Stomach (tissue), 9 donors: ENCODE results near the gene SDCCAG8. TPM values are rescaled to one million over a fixed set of nuclear protein-coding genes. Genes with fewer than 3 reads are reported as not detected.
A peak's percentile ranks its signal among the peaks of the same experiment; 100 is the strongest.

Source experiments
- DNase-seq, 2 donors: peaks; one replicate each; pipeline versions ENCODE4 v3.0.0 to v3.0.0-alpha.2; 2013 to 2019
- H3K27ac ChIP-seq, 5 donors: fragments of 200-600 bp in 4 of 5; sonication (generic) in 4 of 5; one replicate each; pipeline ENCODE4 v1.5.1; 2013 to 2019; ENCODE audit warnings: mild to moderate bottlenecking in 1 of 5, moderate library complexity in 1 of 5
- H3K27me3 ChIP-seq, 3 donors: fragments of 200-600 bp; sonication (generic); one replicate each; pipeline ENCODE4 v1.5.1; 2017 to 2019; ENCODE audit warnings: mixed run types in 1 of 3
- H3K36me3 ChIP-seq, 4 donors: fragments of 200-600 bp; sonication (generic); 1 replicate in 3 of 4; 2 replicates in 1 of 4; pipeline ENCODE4 v1.5.1; 2016 to 2019
- H3K4me1 ChIP-seq, 4 donors: fragments of 200-600 bp; sonication (generic); one replicate each; pipeline ENCODE4 v1.5.1; 2016 to 2019
- H3K4me3 ChIP-seq, 4 donors: fragments of 200-600 bp; sonication (generic) in 3 of 4; one replicate each; pipeline ENCODE4 v1.5.1; 2016 to 2019; ENCODE audit warnings: mild to moderate bottlenecking in 1 of 4
- H3K9me3 ChIP-seq, 4 donors: fragments of 200-600 bp; sonication (generic); one replicate each; pipeline ENCODE4 v1.5.1; 2016 to 2019
- EP300 ChIP-seq: sonication (generic); formaldehyde crosslinking; IDR thresholded peaks from one replicate; pipeline ENCODE4 v1.6.1; 2017; ENCODE audit warnings: antibody characterized with exemption
- POLR2A ChIP-seq, 4 donors: fragments of 450-650 bp; IDR thresholded peaks; one replicate each; pipeline ENCODE4 v1.6.1; 2016; ENCODE audit warnings: antibody characterized with exemption in 4 of 4, control low read depth in 2 of 4, mild to moderate bottlenecking in 1 of 4, moderate library complexity in 1 of 4
- POLR2AphosphoS5 ChIP-seq, 3 donors: sonication (generic); formaldehyde crosslinking; IDR thresholded peaks; one replicate each; pipeline ENCODE4 v1.6.1; 2016; ENCODE audit warnings: antibody characterized with exemption in 3 of 3
- WGBS, 5 donors: extraction: QIAGEN DNeasy Blood & Tissue Kit in 3 of 5; methylation state at CpG; one replicate each; pipeline versions ENCODE4 v1.1.5 to v1.1.7; 2013 to 2018; 5-methylcytosine and 5-hydroxymethylcytosine counted together
- intact Hi-C: fragments of 100-400 bp; cut with DNase I; formaldehyde crosslinking; loops from one replicate; pipeline ENCODE4 v1.15.1; 2023; ENCODE audit warnings: low total_unique reads
- polyA plus RNA-seq, 3 donors: library from polyadenylated mRNA; stranded (reverse); fragments of 200-250 nt; gene quantifications; one replicate each; pipeline ENCODE4 v1.2.3, GENCODE V29; 2013
- total RNA-seq, 5 donors: library from RNA; depleted of rRNA; stranded (reverse); fragments of >200 nt; gene quantifications; one replicate each; pipeline versions ENCODE4 v1.1.0 to v1.2.3, GENCODE V29; 2014 to 2016
- TF ChIP-seq, protein P1 (sequence below), 7 experiments: fragments of 450-650 bp in 4 of 7; fragments of 200-600 bp in 3 of 7; sonication (generic) in 3 of 7; IDR thresholded peaks; one replicate each; pipeline ENCODE4 v1.5.1; 2016 to 2019; ENCODE audit warnings: antibody characterized with exemption in 7 of 7, control low read depth in 2 of 7, mild to moderate bottlenecking in 1 of 7
- donor health status: healthy with polysubstance abuse.
- donor health status: Bipolar disorder and iron deficiency.
- donor health status: healthy.

SDCCAG8 gene
- total and polyA plus RNA-seq, 8 donors: 16.3 to 184 (median 24.5) TPM

DNA sequence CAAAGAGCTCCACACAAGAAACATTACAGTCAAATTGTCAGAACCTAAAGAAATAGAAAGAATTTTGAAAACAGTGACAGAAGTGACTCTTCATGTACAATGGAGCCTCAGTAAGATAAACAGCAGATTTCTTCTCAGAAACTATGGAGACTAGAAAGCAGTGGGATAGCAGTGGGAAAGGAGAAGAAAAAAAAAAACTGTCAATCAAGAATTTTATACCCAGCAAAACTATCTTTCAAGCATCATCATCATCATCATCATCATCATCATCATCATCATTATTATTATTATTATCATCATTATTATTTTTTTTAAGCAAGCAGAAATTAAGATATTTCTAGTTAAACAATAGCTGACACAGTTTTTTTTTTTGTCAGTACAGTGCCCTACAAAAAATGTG is 24.9 kb upstream of the SDCCAG8 start:
- Histone ChIP-seq H3K4me1 (peaks cover 0 to 17% (median 6%) of the 10 kb centered on the region in 4 donors), H3K27me3 (no peaks in the 10 kb centered on the region), H3K27ac (no peak overlapping the region), H3K9me3 (peaks cover 0 to 31% (median 20%) of the 10 kb centered on the region in 4 donors), H3K36me3 (peaks cover 0 to 9% (median 4%) of the 10 kb centered on the region in 4 donors), H3K4me3 (no peak overlapping the region)
- no peak for TF ChIP-seq EP300
- no peak for TF ChIP-seq POLR2A (IDR thresholded peaks at IDR 0.05)
- TF ChIP-seq, protein P1, sequence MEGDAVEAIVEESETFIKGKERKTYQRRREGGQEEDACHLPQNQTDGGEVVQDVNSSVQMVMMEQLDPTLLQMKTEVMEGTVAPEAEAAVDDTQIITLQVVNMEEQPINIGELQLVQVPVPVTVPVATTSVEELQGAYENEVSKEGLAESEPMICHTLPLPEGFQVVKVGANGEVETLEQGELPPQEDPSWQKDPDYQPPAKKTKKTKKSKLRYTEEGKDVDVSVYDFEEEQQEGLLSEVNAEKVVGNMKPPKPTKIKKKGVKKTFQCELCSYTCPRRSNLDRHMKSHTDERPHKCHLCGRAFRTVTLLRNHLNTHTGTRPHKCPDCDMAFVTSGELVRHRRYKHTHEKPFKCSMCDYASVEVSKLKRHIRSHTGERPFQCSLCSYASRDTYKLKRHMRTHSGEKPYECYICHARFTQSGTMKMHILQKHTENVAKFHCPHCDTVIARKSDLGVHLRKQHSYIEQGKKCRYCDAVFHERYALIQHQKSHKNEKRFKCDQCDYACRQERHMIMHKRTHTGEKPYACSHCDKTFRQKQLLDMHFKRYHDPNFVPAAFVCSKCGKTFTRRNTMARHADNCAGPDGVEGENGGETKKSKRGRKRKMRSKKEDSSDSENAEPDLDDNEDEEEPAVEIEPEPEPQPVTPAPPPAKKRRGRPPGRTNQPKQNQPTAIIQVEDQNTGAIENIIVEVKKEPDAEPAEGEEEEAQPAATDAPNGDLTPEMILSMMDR (IDR thresholded peaks at IDR 0.05): no peak
- TF ChIP-seq POLR2AphosphoS5 (IDR thresholded peaks at IDR 0.05): no peak
- intact Hi-C loops: no loop called here
- peak in 1 of 2 donors; percentile 9 for DNase-seq

DNA sequence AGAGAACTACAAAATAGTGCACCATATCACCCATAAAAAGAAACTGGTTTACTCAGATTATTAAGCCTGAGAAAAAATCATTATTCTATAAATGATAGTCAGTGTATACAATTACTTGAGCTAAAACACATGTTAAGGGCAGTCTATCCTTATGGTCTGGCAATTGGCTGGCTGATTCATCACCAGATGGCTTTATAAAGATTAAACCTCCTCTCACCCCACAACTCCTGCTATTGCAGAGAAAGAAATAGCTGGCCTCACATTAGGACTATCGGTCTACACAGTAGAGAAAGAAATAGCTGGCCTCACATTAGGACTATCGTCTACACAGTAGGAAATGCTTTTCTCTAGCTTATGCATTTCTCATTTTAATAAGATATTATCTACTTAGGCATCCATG is 21.9 kb upstream of the SDCCAG8 start:
- Histone ChIP-seq H3K9me3 (peaks cover 0 to 31% (median 20%) of the 10 kb centered on the region in 4 donors), H3K4me1 (peaks cover 0 to 20% (median 9%) of the 10 kb centered on the region in 4 donors), H3K27me3 (no peaks in the 10 kb centered on the region), H3K27ac (no peak overlapping the region), H3K36me3 (peaks cover 0 to 13% (median 7%) of the 10 kb centered on the region in 4 donors), H3K4me3 (no peak overlapping the region)
- WGBS, 5 donors: 75 to 93% (median 91%) methylated on average over 2 of the region's 2 CpGs
- no peak for TF ChIP-seq POLR2AphosphoS5 (IDR thresholded peaks at IDR 0.05)
- no peak for TF ChIP-seq EP300
- no peak for TF ChIP-seq POLR2A (IDR thresholded peaks at IDR 0.05)
- TF ChIP-seq, protein P1 (IDR thresholded peaks at IDR 0.05): no peak
- DNase-seq: peak in 1 of 2 donors; percentile 20
- intact Hi-C loops: no loop called here

DNA sequence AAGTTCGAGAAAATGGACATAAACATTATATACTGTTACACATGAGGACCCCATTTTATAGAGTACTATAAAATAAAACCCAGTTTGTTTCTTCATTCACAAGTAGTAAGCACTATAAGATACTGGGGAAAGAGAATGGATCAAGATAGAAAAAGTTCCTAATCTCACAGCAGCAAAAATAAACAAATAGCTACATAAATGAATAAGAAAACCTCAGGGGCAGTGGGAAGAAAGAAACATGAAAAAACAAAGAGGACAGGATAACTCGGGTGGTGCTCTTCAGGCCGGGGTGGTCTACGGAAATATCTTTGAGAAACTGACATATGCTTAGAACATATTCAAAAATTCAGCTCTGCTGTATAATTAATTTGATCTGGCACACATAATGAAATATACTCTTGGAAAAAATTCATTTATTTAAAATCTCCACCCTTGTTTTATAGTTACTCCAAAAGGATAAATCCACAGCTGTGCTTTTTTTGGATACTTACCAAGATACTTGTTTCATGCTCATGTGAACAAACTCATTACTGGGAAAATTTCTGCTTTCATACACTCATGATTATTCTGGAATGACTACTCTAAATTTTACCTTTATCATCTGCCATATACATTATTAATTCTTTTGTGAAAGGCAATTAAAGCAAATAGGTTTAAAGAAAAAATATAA is 20.7 kb upstream of the SDCCAG8 start:
- no peak overlapping the region for H3K27ac ChIP-seq
- H3K27me3 ChIP-seq: no peaks in the 10 kb centered on the region
- 69 to 84% (median 74%) methylated on average over 4 of the region's 4 CpGs for WGBS, 5 donors
- peaks cover 0 to 22% (median 17%) of the 10 kb centered on the region in 4 donors for H3K9me3 ChIP-seq
- no peak overlapping the region for H3K4me3 ChIP-seq
- TF ChIP-seq POLR2A (IDR thresholded peaks at IDR 0.05): no peak
- no peak for TF ChIP-seq EP300
- no peak for TF ChIP-seq POLR2AphosphoS5 (IDR thresholded peaks at IDR 0.05)
- TF ChIP-seq, protein P1 (IDR thresholded peaks at IDR 0.05): no peak
- peak in 1 of 2 donors; percentile 52 for DNase-seq
- H3K36me3 ChIP-seq: peaks cover 0 to 13% (median 7%) of the 10 kb centered on the region in 4 donors
- H3K4me1 ChIP-seq: peaks cover 0 to 20% (median 9%) of the 10 kb centered on the region in 4 donors
- intact Hi-C loops: no loop called here

DNA sequence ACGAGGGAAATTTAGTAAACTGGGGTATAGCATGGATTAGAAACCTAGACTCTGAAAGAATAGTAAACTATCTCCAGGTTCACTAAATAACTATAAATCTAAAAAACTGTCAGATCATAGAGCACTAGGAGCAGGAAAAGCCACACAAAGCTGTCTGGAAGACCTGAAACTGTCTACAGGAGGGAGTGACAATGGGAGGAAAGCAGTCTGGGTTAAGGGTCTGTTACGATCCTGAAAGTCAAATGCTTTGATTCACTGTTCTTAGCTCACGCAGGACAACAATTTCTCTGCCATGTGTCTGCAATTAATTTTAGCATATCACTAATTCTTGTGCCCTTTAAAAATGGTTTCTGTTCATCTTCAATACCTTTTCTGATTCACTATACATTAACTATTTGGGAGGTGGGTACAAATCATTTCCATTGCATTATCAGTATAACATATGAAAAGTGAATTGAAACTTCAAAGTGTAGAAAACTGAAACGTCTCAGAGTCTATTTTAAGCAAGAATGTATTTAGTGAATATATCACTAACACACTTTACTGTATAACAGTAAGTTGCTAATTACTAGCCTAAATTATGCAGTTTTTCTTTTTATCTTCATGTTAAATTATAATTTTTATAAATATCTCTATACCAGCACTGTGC is 19.1 kb upstream of the SDCCAG8 start:
- TF ChIP-seq, protein P1 (IDR thresholded peaks at IDR 0.05): no peak
- TF ChIP-seq POLR2A (IDR thresholded peaks at IDR 0.05): no peak
- TF ChIP-seq EP300: no peak
- no peak for TF ChIP-seq POLR2AphosphoS5 (IDR thresholded peaks at IDR 0.05)
- Histone ChIP-seq H3K27me3 (no peaks in the 10 kb centered on the region), H3K36me3 (peaks cover 0 to 13% (median 6%) of the 10 kb centered on the region in 4 donors), H3K4me1 (peaks cover 0 to 20% (median 9%) of the 10 kb centered on the region in 4 donors), H3K4me3 (no peak overlapping the region), H3K9me3 (peaks cover 0 to 6% (median 3%) of the 10 kb centered on the region in 4 donors), H3K27ac (peak overlapping the region in 1 of 5 donors; percentile 11)
- no peak for DNase-seq
- WGBS, 5 donors: 56 to 85% (median 77%) methylated on average over 4 of the region's 4 CpGs
- intact Hi-C loops: no loop called here
